ENCODE measurements around the gene C3orf70.

DNA sequence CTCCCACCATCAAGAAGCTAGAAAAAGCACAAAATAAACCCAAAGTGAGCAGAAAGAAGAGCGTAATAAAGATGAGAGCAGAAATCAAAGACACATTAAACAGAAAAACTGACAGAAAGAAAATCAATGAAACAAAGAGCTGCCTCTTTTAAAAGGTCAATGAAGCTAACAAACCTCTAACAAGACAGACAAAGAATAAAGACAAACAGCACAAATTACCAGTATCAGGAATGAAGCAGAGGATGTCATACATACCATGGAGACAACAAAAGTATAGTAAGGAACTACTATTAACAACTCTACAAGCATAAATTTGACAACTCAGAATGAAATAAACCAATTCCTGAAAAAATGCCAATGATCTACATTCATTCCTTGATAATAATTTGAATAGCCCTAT lies 15.0 kb downstream of the C3orf70 start:
- TF ChIP-seq ZNF792 (tag by site-specific recombination; IDR thresholded peaks at IDR 0.05) (no peak), ZNF274 (IDR thresholded peaks at IDR 0.05; ENCODE audit: low read length) (no peak), ZNF274 (tag by site-specific recombination; IDR thresholded peaks at IDR 0.05; ENCODE audit: borderline replicate concordance) (no peak), ZBTB7A (tag by site-specific recombination; IDR thresholded peaks at IDR 0.05; ENCODE audit: low read depth) (no peak), TCF7L2 (IDR thresholded peaks at IDR 0.05; ENCODE audit: borderline replicate concordance, low read depth, low read length) (no peak)

All from HEK293 (cell line).